H1 (cell line): ENCODE data around the gene LRRK1. TPM values are rescaled to one million over a fixed set of nuclear protein-coding genes. Genes with fewer than 3 reads are reported as not detected.

Experiments used
- ASH2L ChIP-seq: fragments of 200-600, 300-600 bp; sonication (generic); IDR thresholded peaks from one replicate; pipeline ENCODE4 v1.7.1; 2017; ENCODE audit warnings: low read length
- CHD7 ChIP-seq: fragments of 300-600 bp; sonication (generic); IDR thresholded peaks from 2 replicates; pipeline ENCODE4 v1.7.1; 2012; ENCODE audit warnings: low read length, moderate library complexity, mild to moderate bottlenecking, inconsistent platforms; ENCODE audit not compliant: insufficient replicate concordance
- E2F6 ChIP-seq: IDR thresholded peaks from 2 replicates; pipeline ENCODE4 v1.6.1; 2012; ENCODE audit warnings: inconsistent platforms
- POLR2AphosphoS5 ChIP-seq: IDR thresholded peaks from 2 replicates; pipeline ENCODE4 v1.6.1; 2011; ENCODE audit warnings: low read depth, low read length
- SIRT6 ChIP-seq: IDR thresholded peaks from one replicate; pipeline ENCODE4 v1.7.1; 2012; ENCODE audit warnings: low read length, inconsistent platforms
- SP1 ChIP-seq: IDR thresholded peaks from 2 replicates; pipeline ENCODE4 v1.6.1; 2011; ENCODE audit warnings: low read depth, low read length
- TEAD4 ChIP-seq: IDR thresholded peaks from 2 replicates; pipeline ENCODE4 v1.6.1; 2012; ENCODE audit warnings: low read depth, low read length, inconsistent platforms, mixed read lengths
- ZNF274 ChIP-seq: IDR thresholded peaks from 2 replicates; pipeline ENCODE4 v1.7.0; 2012; ENCODE audit warnings: low read length, borderline replicate concordance; ENCODE audit errors: extremely low read depth
- polyA plus RNA-seq, 7 experiments: library from polyadenylated mRNA; depleted of rRNA in 3 of 7; stranded (reverse) in 5 of 7; unstranded in 2 of 7; fragments of >200 nt in 5 of 7; fragments of 200-250 nt in 2 of 7; gene quantifications; 1 replicate in 5 of 7; 2 replicates in 1 of 7; 4 replicates in 1 of 7; pipeline versions ENCODE4 v1.2.1 to v1.2.3, GENCODE V29; 2011 to 2013; ENCODE audit warnings: missing spikeins in 2 of 7, mixed read lengths in 2 of 7
- total RNA-seq: library from RNA; stranded (reverse); fragmentation: NEBNext Ultra II Directional; extraction: Animal tissue kit (Norgen Biotek cat#: 25700); gene quantifications from 2 replicates; pipeline ENCODE4 v1.2.1, GENCODE V29; 2021

Gene LRRK1
- total and polyA plus RNA-seq, 2 of the 8 experiments (the other 6 are each of a cell fraction or from before 2014, with no cell fraction given) = 1.2 to 3.6 TPM

GRCh38 chr15:100879061-100879463 lies 40.1 kb upstream of the LRRK1 start (continued):
- no peak for TF ChIP-seq CHD7
- TF ChIP-seq POLR2AphosphoS5 = no peak
- peak; percentile 0 for TF ChIP-seq ASH2L
- no peak for TF ChIP-seq SIRT6
- TF ChIP-seq SP1 = no peak
- no peak for TF ChIP-seq ZNF274
- no peak for TF ChIP-seq TEAD4
- TF ChIP-seq E2F6 = 0 out of 2 replicates have a peak, but pooled peaks have one; percentile 23
